Stimulated activated CD8-positive, alpha-beta memory T cell treated with anti-CD3 and anti-CD28 coated beads, Interleukin-7, amount 100 ng/mL, for 1 hour (primary cell): Measurements from ENCODE around the gene FKBP1A.

ENCODE experiments used
- DNase-seq, 2 donors: peaks; one replicate each; pipeline ENCODE4 v3.0.0-alpha.2; 2020; ENCODE audit warnings: low read depth in 2 of 2

The FKBP1A gene

GRCh38 chr20:1386323-1386722, 6.5 kb downstream of the FKBP1A start:
- DNase-seq, result no peak

GRCh38 chr20:1383623-1384404, 9.0 kb downstream of the FKBP1A start:
- DNase-seq, result no peak

GRCh38 chr20:1382670-1383069, 10.2 kb downstream of the FKBP1A start:
- no peak for DNase-seq

- no peak for DNase-seq
Measured at GRCh38 chr20:1381753-1382591, 10.9 kb downstream of the FKBP1A start.

- no peak for DNase-seq
Measured at GRCh38 chr20:1378735-1379125, 14.1 kb downstream of the FKBP1A start.

- no peak for DNase-seq
Measured at GRCh38 chr20:1377984-1378734, 14.7 kb downstream of the FKBP1A start.

GRCh38 chr20:1377341-1377871, 15.4 kb downstream of the FKBP1A start:
- DNase-seq, result no peak

- DNase-seq, result no peak
Measured at GRCh38 chr20:1376408-1377270, 16.2 kb downstream of the FKBP1A start.

GRCh38 chr20:1376007-1376406, 16.8 kb downstream of the FKBP1A start:
- DNase-seq, result no peak

GRCh38 chr20:1375515-1375914, 17.3 kb downstream of the FKBP1A start:
- no peak for DNase-seq

- DNase-seq, result no peak
Measured at GRCh38 chr20:1374246-1374645, 18.6 kb downstream of the FKBP1A start.

- DNase-seq, result no peak
Measured at GRCh38 chr20:1373614-1374013, 19.2 kb downstream of the FKBP1A start.

GRCh38 chr20:1373036-1373435, 19.8 kb downstream of the FKBP1A start:
- DNase-seq, result no peak

- DNase-seq, result no peak
Measured at GRCh38 chr20:1371830-1372539, 20.9 kb downstream of the FKBP1A start.

- DNase-seq, result no peak
Measured at GRCh38 chr20:1371202-1371782, 21.6 kb downstream of the FKBP1A start.

- no peak for DNase-seq
Measured at GRCh38 chr20:1370548-1371110, 22.2 kb downstream of the FKBP1A start.

- DNase-seq, result no peak
Measured at GRCh38 chr20:1369970-1370369, 22.9 kb downstream of the FKBP1A start.

GRCh38 chr20:1368448-1369199, 24.2 kb downstream of the FKBP1A start:
- no peak for DNase-seq

GRCh38 chr20:1367479-1367878, 25.4 kb downstream of the FKBP1A start:
- no peak for DNase-seq
